Liver (tissue), 3 donors: ENCODE data around the gene MBLAC1.

Source experiments
- EGR1 ChIP-seq, 2 donors: IDR thresholded peaks; 2 replicates each; pipeline ENCODE4 v1.6.1; 2016 to 2018; ENCODE audit warnings: antibody characterized with exemption in 2 of 2, low read depth in 2 of 2
- NR2F2 ChIP-seq: IDR thresholded peaks from 2 replicates; pipeline ENCODE4 v1.6.1; 2016; ENCODE audit warnings: antibody characterized with exemption
- RAD21 ChIP-seq, 2 donors: IDR thresholded peaks; 2 replicates each; pipeline ENCODE4 v1.6.1; 2016; ENCODE audit warnings: antibody characterized with exemption in 2 of 2, mild to moderate bottlenecking in 2 of 2
- SP1 ChIP-seq: IDR thresholded peaks from 2 replicates; pipeline ENCODE4 v1.6.1; 2018; ENCODE audit warnings: antibody characterized with exemption, mild to moderate bottlenecking
- TAF1 ChIP-seq: conservative IDR thresholded peaks from 2 replicates; pipeline ENCODE4 v1.6.1; 2016; ENCODE audit warnings: antibody characterized with exemption, mild to moderate bottlenecking
- TF ChIP-seq, protein P1 (sequence below): fragments of 150-350 bp; IDR thresholded peaks from 2 replicates; pipeline ENCODE4 v1.5.1; 2017; ENCODE audit warnings: improper control_type of control experiment, low read depth, low read length; ENCODE audit not compliant: missing input control
- TF ChIP-seq, protein P2 (sequence below): IDR thresholded peaks from 2 replicates; pipeline ENCODE4 v1.6.1; 2016; ENCODE audit warnings: antibody characterized with exemption, mild to moderate bottlenecking
- TF ChIP-seq, protein P3 (sequence below): IDR thresholded peaks from 2 replicates; pipeline ENCODE4 v1.6.1; 2016; ENCODE audit warnings: antibody characterized with exemption
- TF ChIP-seq, protein P4 (sequence below): IDR thresholded peaks from 2 replicates; pipeline ENCODE4 v1.6.1; 2016; ENCODE audit warnings: antibody characterized with exemption
- TF ChIP-seq, protein P5 (sequence below): IDR thresholded peaks from 2 replicates; pipeline ENCODE4 v1.6.1; 2016; ENCODE audit warnings: antibody characterized with exemption
- donor health status: healthy.
- donor health status: healthy.

DNA sequence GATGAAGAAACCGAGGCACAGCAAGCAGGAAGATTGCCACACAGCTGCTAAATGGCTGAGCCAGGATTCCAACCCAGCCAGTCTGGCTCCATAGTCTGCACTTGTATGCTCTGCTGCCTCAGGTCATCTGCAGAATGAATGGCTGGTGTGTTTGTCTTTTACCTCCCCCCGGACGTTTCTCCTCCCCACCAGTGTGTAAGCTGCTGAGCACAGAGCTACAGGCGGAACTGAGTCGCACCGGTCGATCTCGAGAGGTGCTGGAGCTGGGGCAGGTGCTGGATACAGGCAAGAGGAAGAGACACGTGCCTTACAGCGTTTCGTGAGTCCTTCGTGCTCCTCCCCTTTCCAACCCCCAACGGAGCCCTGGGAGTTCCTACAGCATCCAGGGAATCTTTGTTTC is 4.7 kb upstream of the MBLAC1 start:
- no peak for TF ChIP-seq SP1
- TF ChIP-seq, protein P1, sequence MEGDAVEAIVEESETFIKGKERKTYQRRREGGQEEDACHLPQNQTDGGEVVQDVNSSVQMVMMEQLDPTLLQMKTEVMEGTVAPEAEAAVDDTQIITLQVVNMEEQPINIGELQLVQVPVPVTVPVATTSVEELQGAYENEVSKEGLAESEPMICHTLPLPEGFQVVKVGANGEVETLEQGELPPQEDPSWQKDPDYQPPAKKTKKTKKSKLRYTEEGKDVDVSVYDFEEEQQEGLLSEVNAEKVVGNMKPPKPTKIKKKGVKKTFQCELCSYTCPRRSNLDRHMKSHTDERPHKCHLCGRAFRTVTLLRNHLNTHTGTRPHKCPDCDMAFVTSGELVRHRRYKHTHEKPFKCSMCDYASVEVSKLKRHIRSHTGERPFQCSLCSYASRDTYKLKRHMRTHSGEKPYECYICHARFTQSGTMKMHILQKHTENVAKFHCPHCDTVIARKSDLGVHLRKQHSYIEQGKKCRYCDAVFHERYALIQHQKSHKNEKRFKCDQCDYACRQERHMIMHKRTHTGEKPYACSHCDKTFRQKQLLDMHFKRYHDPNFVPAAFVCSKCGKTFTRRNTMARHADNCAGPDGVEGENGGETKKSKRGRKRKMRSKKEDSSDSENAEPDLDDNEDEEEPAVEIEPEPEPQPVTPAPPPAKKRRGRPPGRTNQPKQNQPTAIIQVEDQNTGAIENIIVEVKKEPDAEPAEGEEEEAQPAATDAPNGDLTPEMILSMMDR = no peak
- TF ChIP-seq, protein P2, sequence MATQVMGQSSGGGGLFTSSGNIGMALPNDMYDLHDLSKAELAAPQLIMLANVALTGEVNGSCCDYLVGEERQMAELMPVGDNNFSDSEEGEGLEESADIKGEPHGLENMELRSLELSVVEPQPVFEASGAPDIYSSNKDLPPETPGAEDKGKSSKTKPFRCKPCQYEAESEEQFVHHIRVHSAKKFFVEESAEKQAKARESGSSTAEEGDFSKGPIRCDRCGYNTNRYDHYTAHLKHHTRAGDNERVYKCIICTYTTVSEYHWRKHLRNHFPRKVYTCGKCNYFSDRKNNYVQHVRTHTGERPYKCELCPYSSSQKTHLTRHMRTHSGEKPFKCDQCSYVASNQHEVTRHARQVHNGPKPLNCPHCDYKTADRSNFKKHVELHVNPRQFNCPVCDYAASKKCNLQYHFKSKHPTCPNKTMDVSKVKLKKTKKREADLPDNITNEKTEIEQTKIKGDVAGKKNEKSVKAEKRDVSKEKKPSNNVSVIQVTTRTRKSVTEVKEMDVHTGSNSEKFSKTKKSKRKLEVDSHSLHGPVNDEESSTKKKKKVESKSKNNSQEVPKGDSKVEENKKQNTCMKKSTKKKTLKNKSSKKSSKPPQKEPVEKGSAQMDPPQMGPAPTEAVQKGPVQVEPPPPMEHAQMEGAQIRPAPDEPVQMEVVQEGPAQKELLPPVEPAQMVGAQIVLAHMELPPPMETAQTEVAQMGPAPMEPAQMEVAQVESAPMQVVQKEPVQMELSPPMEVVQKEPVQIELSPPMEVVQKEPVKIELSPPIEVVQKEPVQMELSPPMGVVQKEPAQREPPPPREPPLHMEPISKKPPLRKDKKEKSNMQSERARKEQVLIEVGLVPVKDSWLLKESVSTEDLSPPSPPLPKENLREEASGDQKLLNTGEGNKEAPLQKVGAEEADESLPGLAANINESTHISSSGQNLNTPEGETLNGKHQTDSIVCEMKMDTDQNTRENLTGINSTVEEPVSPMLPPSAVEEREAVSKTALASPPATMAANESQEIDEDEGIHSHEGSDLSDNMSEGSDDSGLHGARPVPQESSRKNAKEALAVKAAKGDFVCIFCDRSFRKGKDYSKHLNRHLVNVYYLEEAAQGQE = no peak
- TF ChIP-seq, protein P3, sequence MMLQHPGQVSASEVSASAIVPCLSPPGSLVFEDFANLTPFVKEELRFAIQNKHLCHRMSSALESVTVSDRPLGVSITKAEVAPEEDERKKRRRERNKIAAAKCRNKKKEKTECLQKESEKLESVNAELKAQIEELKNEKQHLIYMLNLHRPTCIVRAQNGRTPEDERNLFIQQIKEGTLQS = no peak
- TF ChIP-seq, protein P4, sequence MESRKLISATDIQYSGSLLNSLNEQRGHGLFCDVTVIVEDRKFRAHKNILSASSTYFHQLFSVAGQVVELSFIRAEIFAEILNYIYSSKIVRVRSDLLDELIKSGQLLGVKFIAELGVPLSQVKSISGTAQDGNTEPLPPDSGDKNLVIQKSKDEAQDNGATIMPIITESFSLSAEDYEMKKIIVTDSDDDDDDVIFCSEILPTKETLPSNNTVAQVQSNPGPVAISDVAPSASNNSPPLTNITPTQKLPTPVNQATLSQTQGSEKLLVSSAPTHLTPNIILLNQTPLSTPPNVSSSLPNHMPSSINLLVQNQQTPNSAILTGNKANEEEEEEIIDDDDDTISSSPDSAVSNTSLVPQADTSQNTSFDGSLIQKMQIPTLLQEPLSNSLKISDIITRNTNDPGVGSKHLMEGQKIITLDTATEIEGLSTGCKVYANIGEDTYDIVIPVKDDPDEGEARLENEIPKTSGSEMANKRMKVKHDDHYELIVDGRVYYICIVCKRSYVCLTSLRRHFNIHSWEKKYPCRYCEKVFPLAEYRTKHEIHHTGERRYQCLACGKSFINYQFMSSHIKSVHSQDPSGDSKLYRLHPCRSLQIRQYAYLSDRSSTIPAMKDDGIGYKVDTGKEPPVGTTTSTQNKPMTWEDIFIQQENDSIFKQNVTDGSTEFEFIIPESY = no peak
- TF ChIP-seq NR2F2 = no peak
- TF ChIP-seq RAD21 (IDR thresholded peaks at IDR 0.05) = no peak
- no peak for TF ChIP-seq EGR1 (IDR thresholded peaks at IDR 0.05; ENCODE audit: low read depth in 2 of 2)
- TF ChIP-seq, protein P5, sequence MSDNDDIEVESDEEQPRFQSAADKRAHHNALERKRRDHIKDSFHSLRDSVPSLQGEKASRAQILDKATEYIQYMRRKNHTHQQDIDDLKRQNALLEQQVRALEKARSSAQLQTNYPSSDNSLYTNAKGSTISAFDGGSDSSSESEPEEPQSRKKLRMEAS = no peak
- TF ChIP-seq TAF1 = no peak
